ENCODE results near the gene SCGB1D1.

Gene SCGB1D1

GRCh38 chr11:62190011-62190410 lies at the start of gene SCGB1D1:
Gene SCGB1D1 (plus strand): TSS chr11:62190216. CDS start chr11:62190285, 69 bp downstream.
- ChIA-PET POLR2A (no interaction called here), CTCF (interaction anchor here (1.3 kb wide), 1 partner anchor 18 kb away, joined by 3 read pairs; no protein-coding TSS in a partner anchor)
- DNase-seq (ENCODE audit: extremely low spot score) = no peak
- no peak for TF ChIP-seq CTCF (IDR thresholded peaks at IDR 0.05; ENCODE audit: control extremely low read depth, extremely low read depth, low read depth, missing control alignments)

GRCh38 chr11:62140304-62141110 lies 49.5 kb upstream of the SCGB1D1 start:
- DNase-seq (ENCODE audit: extremely low spot score) = no peak
- ChIA-PET CTCF (interaction anchor here (1.0 to 2.1 kb wide), 5 partner anchors 10 to 270 kb away, joined by 3 to 9 read pairs (median 4); no protein-coding TSS in a partner anchor), POLR2A (no interaction called here)
- TF ChIP-seq CTCF (IDR thresholded peaks at IDR 0.05; ENCODE audit: control extremely low read depth, extremely low read depth, low read depth, missing control alignments) = no peak

- DNase-seq (ENCODE audit: extremely low spot score) = no peak
- POLR2A ChIA-PET = no interaction called here
- CTCF ChIA-PET = interaction anchor here (1.5 to 1.9 kb wide), 3 partner anchors 11 to 271 kb away, joined by 3 to 5 read pairs (median 4); no protein-coding TSS in a partner anchor
- no peak for TF ChIP-seq CTCF (IDR thresholded peaks at IDR 0.05; ENCODE audit: control extremely low read depth, extremely low read depth, low read depth, missing control alignments)
Measured at GRCh38 chr11:62141111-62142042, 48.6 kb upstream of the SCGB1D1 start.

- no peak for DNase-seq (ENCODE audit: extremely low spot score)
- ChIA-PET CTCF (interaction anchor here (1.5 to 1.9 kb wide), 3 partner anchors 13 to 271 kb away, joined by 3 to 5 read pairs (median 4); no protein-coding TSS in a partner anchor), POLR2A (no interaction called here)
- no peak for TF ChIP-seq CTCF (IDR thresholded peaks at IDR 0.05; ENCODE audit: control extremely low read depth, extremely low read depth, low read depth, missing control alignments)
Measured at GRCh38 chr11:62142043-62142375, 48.0 kb upstream of the SCGB1D1 start.

GRCh38 chr11:62142921-62143320 lies 47.1 kb upstream of the SCGB1D1 start:
- CTCF ChIA-PET = interaction anchor here (1.3 to 1.9 kb wide), 2 partner anchors 12 to 13 kb away, joined by 4 read pairs; no protein-coding TSS in a partner anchor
- no peak for DNase-seq (ENCODE audit: extremely low spot score)
- TF ChIP-seq CTCF (IDR thresholded peaks at IDR 0.05; ENCODE audit: control extremely low read depth, extremely low read depth, low read depth, missing control alignments) = no peak
- POLR2A ChIA-PET = no interaction called here

- POLR2A ChIA-PET = no interaction called here
- no peak for TF ChIP-seq CTCF (IDR thresholded peaks at IDR 0.05; ENCODE audit: control extremely low read depth, extremely low read depth, low read depth, missing control alignments)
- CTCF ChIA-PET = interaction anchor here (0.9 to 1.9 kb wide), 4 partner anchors 11 to 347 kb away, joined by 3 to 4 read pairs (median 4); no protein-coding TSS in a partner anchor
- no peak for DNase-seq (ENCODE audit: extremely low spot score)
Measured at GRCh38 chr11:62143727-62144126, 46.3 kb upstream of the SCGB1D1 start.

Data from GM10248 (cell line).